Natural killer cell treated with Interleukin-12 subunit alpha and Interleukin-12 subunit beta and Interleukin-15 and Interleukin-18, amount 100 ng/mL, for 72 hours (primary cell): ENCODE data around the gene TRIL. TPM values are rescaled to one million over a fixed set of nuclear protein-coding genes. Genes with fewer than 3 reads are reported as not detected.

ENCODE experiments used
- ATAC-seq, 2 donors: fragments of 150-1000 bp; cut with Tn5 transposase in 1 of 2; sonication (Bioruptor Pico), chemical (Tn5 transposase) in 1 of 2; 2 replicates each; pipeline ENCODE4 v1.10.0; 2021
- DNase-seq: peaks from one replicate; pipeline ENCODE4 v3.0.0; 2022; ENCODE audit warnings: low spot score
- H3K27ac Mint-ChIP-seq, 2 donors: 1 replicate in 1 of 2; 2 replicates in 1 of 2; pipeline ENCODE4 v1.8.0; 2022; ENCODE audit warnings: mixed read lengths in 2 of 2, mild to moderate bottlenecking in 1 of 2, moderate library complexity in 1 of 2
- H3K27me3 Mint-ChIP-seq, 2 donors: 1 replicate in 1 of 2; 2 replicates in 1 of 2; pipeline ENCODE4 v1.8.0; 2022; ENCODE audit warnings: mixed read lengths in 2 of 2
- H3K36me3 Mint-ChIP-seq: one replicate; pipeline ENCODE4 v1.8.0; 2022; ENCODE audit warnings: mixed read lengths
- H3K4me1 Mint-ChIP-seq, 2 donors: 1 replicate in 1 of 2; 2 replicates in 1 of 2; pipeline ENCODE4 v1.8.0; 2022; ENCODE audit warnings: low read depth in 2 of 2, mixed read lengths in 2 of 2, mild to moderate bottlenecking in 1 of 2
- H3K4me3 Mint-ChIP-seq: one replicate; pipeline ENCODE4 v1.8.0; 2022; ENCODE audit warnings: mixed read lengths
- H3K9me3 Mint-ChIP-seq: 2 replicates; pipeline ENCODE4 v1.8.0; 2022; ENCODE audit warnings: mixed read lengths
- total RNA-seq, 2 donors: library from RNA; stranded (reverse); gene quantifications; one replicate each; pipeline ENCODE4 v1.2.3, GENCODE V29; 2022

Gene TRIL
- total RNA-seq, 2 donors from 2014 or later: 0.11 TPM; not detected in 1

DNA sequence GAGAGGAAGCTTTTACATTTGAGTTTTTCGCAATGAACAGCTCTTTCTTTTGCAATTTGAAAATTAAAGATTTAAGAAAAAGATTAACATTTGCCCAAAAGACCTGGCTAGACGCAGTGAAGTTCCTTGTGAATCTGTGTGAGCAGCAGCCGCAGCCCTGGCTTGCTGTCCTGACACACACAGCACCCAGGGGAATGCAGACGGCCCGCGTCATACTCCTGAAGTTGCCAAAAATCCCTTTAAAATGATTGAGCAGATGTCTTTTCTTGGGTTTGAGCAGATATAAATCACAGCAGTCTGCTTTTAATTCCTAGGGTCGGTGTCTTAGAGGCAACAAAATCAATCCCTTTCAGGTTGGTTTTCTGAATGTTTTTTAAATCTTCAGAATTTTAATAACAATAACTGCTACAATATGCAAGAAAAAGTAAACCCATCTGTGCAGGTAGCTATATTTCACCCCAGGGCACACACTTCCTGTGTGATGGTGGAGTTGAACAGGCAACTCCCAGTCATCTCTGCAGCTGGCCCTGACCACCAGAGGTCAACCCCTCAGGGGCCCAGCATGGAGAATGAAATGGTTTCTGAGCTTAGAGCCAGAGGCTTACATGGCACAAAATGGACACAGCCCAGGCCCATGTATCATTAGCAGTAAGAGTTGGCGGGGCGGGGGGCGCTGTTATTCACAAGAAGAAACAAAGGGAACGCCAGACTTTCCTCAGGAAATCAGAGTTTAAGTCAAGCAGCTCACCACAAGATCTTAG lies 32.2 kb upstream of the TRIL start:
- H3K9me3 Mint-ChIP-seq: no peaks in the 10 kb centered on the region
- H3K36me3 Mint-ChIP-seq: no peaks in the 10 kb centered on the region
- H3K4me3 Mint-ChIP-seq: no peak overlapping the region
- DNase-seq: no peak
- no peak for ATAC-seq
- peaks cover 16 to 26% of the 10 kb centered on the region in 2 donors for H3K27me3 Mint-ChIP-seq
- no peak overlapping the region for H3K27ac Mint-ChIP-seq
- H3K4me1 Mint-ChIP-seq: peaks cover 10 to 11% of the 10 kb centered on the region in 2 donors

DNA sequence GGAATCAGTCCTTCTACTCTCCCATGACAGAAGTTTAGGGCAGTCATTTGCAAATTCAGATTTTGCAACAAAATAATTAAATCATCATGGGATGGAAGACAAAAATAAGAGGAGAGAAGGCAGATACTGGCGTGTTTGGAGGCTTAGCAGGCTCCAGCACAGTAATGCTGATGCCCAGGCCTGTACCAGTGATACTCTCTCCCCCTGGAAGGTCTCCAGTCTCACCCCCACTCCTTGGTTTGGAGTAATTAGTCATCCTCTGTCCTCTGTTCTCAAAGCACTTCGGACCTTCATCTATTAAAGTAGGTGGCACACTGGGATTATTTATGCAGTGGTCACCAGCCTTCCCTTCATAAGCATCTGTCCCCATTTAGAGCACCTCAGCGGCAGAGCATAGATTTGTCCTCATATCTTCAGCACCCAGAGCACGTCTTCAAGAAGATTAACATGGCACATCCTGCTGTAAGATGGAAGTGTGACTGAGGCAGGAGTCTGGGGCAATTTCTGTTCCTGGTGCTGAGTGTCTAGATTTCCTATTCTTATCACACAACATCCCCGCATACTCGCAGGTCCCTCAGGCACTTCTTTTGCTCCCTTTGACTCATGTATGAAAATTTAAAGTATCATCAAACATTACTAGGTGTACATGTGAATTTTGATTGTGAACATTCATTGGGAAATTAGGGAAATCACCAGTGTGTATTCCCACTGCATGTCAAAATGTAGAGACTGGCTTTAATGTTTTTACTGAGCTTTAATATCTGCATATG lies 31.3 kb upstream of the TRIL start:
- no peak for DNase-seq
- H3K4me1 Mint-ChIP-seq: peaks cover 10 to 11% of the 10 kb centered on the region in 2 donors
- H3K27ac Mint-ChIP-seq: no peak overlapping the region
- H3K27me3 Mint-ChIP-seq: peaks cover 14 to 26% of the 10 kb centered on the region in 2 donors
- no peaks in the 10 kb centered on the region for H3K9me3 Mint-ChIP-seq
- no peaks in the 10 kb centered on the region for H3K36me3 Mint-ChIP-seq
- ATAC-seq: no peak
- H3K4me3 Mint-ChIP-seq: no peak overlapping the region

DNA sequence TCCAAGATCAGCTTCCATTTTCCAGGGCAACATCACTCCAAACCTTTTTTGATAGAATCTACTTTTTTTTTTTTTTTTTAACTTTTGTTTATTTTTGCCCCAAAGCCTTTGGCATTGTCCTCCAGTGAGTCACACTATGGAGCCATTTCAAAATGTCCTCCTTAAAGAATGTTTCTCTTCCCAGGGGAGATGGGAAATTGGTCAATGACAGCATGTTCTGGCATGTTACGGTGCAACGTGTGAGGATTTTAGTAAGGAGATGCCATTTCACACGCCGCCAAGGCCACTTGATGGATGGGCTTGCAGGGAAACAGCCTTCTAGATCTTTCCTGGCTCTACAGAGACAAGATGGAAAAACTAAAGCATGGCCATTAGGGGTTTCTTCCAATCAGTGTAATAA lies 30.7 kb upstream of the TRIL start:
- Mint-ChIP-seq H3K27ac (no peak overlapping the region), H3K4me3 (no peak overlapping the region), H3K9me3 (no peaks in the 10 kb centered on the region), H3K4me1 (peaks cover 10 to 11% of the 10 kb centered on the region in 2 donors), H3K27me3 (peaks cover 14 to 26% of the 10 kb centered on the region in 2 donors), H3K36me3 (no peaks in the 10 kb centered on the region)
- ATAC-seq (no peak), DNase-seq (no peak)

DNA sequence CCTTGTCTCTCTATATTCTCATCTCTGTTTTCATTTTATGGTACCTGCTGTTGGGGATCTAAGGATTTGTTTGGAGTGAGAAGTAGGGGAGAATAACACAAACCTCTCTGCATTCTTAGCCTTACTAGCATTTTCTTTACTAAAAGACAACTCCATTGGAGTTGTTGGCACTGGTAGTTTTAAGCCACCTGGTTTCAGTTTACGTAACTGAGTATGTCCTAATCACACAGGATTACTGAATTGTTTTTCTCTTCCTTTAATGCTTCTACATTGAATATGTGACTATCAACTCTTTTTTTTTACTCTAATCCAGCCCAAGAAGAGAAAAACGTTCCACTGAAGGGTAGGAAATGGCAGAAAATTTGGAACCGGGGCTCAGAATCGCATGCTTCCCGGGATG lies 30.0 kb upstream of the TRIL start:
- H3K4me1 Mint-ChIP-seq: peaks cover 10 to 11% of the 10 kb centered on the region in 2 donors
- H3K9me3 Mint-ChIP-seq: no peaks in the 10 kb centered on the region
- ATAC-seq (no peak), DNase-seq (no peak)
- H3K36me3 Mint-ChIP-seq: no peaks in the 10 kb centered on the region
- no peak overlapping the region for H3K4me3 Mint-ChIP-seq
- peaks cover 12 to 26% of the 10 kb centered on the region in 2 donors for H3K27me3 Mint-ChIP-seq
- no peak overlapping the region for H3K27ac Mint-ChIP-seq

DNA sequence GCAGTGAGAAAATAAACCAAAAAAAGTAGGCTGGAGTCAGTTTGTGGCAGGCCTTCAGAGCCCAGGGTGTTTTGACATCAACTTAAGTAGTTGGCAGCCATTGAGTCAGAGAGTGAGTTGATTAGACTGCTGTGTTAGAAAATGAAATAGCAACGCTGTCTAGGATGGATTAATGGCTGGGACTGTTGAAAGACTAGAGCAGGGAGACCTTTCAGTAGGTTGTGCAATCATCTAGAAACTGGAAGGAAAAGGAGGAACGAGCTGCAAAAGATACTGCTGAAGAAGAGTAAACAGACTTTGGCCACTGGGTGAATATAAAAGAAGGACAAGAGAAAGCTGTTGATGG lies 28.6 kb upstream of the TRIL start:
- Mint-ChIP-seq H3K27ac (no peak overlapping the region), H3K27me3 (peaks cover 11 to 26% of the 10 kb centered on the region in 2 donors), H3K9me3 (no peaks in the 10 kb centered on the region), H3K4me3 (no peak overlapping the region), H3K4me1 (peaks cover 10 to 11% of the 10 kb centered on the region in 2 donors), H3K36me3 (no peaks in the 10 kb centered on the region)
- no peak for DNase-seq
- peak in 1 of 2 donors; percentile 67 for ATAC-seq

DNA sequence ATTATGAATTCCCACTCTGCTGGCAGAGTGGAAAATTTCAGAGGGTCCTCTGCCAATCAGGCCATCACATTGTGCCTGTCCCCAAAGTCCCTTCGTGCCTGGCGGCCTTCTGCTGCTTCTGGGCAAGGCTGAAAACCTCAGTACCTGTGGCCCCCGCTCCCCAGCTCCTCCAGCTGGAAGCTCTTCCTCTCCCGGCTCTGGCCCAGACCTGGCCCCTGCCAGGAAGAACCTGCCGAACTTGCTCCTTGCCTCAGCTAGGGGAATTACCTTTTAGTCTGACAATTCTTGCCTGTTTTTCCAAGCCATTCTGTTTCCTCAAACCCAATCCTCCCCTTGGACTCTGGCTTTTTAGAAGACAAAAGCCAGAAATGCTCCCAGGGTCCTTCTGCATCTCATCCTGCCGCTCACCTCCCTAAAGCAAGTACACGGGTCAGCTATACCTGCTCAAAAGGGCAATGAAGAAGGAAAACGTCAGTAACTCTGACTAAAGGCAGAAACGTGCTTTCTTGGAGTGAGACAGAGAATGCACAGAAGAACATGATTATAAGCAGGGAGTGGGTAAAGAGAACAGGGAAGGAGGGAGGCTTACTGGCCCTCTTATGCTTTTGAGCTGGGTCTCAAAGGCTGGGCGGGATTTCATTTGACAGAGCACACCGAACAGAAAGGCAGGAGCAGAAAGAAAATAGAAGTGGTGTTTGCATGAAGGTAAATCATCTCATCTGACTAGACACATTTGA lies 28.1 kb upstream of the TRIL start:
- no peaks in the 10 kb centered on the region for H3K9me3 Mint-ChIP-seq
- H3K27me3 Mint-ChIP-seq: peaks cover 12 to 26% of the 10 kb centered on the region in 2 donors
- peaks cover 10 to 11% of the 10 kb centered on the region in 2 donors for H3K4me1 Mint-ChIP-seq
- ATAC-seq: no peak
- no peak for DNase-seq
- H3K4me3 Mint-ChIP-seq: no peak overlapping the region
- H3K27ac Mint-ChIP-seq: no peak overlapping the region
- no peaks in the 10 kb centered on the region for H3K36me3 Mint-ChIP-seq

DNA sequence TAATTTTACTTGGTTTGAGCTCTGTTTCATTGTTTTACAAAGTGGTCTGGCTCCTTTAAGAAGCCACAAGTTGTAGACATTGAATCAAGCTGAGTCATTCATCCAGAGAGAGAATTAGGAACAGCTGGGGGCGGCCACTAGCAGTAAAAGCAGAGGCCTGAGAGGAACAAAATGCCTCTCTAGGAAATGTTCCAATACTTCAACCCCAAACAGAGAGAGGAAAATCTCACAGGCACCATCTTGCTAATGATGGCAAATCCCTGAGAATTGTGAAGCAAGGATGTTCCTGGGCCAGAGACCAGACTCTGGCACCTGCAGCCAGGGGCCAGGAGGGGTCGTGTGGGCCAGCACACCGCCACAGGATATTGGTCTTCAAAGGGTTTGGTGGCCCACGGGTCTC lies 26.5 kb upstream of the TRIL start:
- DNase-seq (no peak), ATAC-seq (no peak)
- Mint-ChIP-seq H3K27me3 (peaks cover 22 to 28% of the 10 kb centered on the region in 2 donors), H3K4me1 (peaks cover 10 to 11% of the 10 kb centered on the region in 2 donors), H3K27ac (no peak overlapping the region), H3K36me3 (no peaks in the 10 kb centered on the region), H3K9me3 (no peaks in the 10 kb centered on the region), H3K4me3 (no peak overlapping the region)

DNA sequence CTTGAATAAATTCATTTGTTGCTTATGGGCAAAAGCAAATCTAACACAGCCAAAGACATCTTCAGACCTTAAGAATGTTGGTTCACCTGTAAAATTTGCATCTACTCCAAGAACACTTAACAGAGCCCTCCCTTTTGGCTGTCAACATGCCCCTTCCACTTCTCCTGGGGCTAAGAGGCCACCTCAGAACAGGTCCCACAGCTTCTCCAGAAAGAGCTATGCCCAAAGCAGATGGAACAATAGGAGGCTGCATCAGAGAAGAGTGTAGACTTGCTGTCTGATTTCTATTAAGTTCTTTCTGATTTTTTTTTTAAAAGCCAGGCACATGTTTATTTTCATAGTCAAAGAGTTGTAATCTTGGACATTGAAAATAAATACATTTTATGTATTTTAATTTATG lies 26.1 kb upstream of the TRIL start:
- DNase-seq (no peak), ATAC-seq (no peak)
- no peak overlapping the region for H3K27ac Mint-ChIP-seq
- no peaks in the 10 kb centered on the region for H3K36me3 Mint-ChIP-seq
- no peak overlapping the region for H3K4me3 Mint-ChIP-seq
- H3K9me3 Mint-ChIP-seq: no peaks in the 10 kb centered on the region
- H3K27me3 Mint-ChIP-seq: peaks cover 22 to 32% of the 10 kb centered on the region in 2 donors
- H3K4me1 Mint-ChIP-seq: peaks cover 10 to 11% of the 10 kb centered on the region in 2 donors

DNA sequence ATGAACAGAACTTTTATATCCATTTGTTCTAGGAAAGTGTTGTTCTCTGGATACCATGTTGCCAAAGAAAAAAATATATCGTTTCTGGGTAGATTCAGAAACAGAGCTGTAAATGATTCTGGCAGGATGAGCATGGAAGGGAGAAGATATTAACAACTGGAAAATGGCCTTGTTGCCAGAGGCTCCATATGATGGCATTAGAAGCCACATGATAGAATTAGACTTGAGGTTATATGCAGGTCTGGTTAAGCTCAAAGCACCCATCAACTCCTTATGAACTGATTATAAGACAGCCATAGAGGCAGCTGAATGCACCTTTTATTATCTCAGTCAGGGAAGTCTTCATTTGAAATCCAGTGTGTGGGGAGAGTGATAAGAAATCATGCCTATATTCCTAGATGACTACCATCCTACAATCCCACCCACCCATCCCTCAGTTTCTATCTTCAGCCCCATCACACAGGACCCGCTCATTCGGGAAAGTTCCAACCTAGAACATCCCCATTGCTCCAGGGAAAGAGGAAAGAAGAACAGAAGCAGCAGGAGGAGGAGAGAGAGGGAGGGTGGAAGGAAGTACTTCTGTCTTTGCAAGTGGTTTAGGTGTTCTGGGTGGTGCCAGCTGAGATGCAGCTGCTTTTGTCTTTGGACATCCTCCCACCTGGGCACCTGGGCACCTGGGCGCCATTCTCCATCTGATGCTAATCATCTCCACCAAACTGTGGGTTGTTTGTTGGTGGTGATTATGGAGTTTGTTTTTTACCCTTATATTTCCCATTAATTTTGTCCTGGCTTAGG lies 25.5 kb upstream of the TRIL start:
- DNase-seq (no peak), ATAC-seq (no peak)
- no peaks in the 10 kb centered on the region for H3K36me3 Mint-ChIP-seq
- peaks cover 10 to 11% of the 10 kb centered on the region in 2 donors for H3K4me1 Mint-ChIP-seq
- peaks cover 24 to 33% of the 10 kb centered on the region in 2 donors for H3K27me3 Mint-ChIP-seq
- H3K9me3 Mint-ChIP-seq: no peaks in the 10 kb centered on the region
- no peak overlapping the region for H3K27ac Mint-ChIP-seq
- no peak overlapping the region for H3K4me3 Mint-ChIP-seq

DNA sequence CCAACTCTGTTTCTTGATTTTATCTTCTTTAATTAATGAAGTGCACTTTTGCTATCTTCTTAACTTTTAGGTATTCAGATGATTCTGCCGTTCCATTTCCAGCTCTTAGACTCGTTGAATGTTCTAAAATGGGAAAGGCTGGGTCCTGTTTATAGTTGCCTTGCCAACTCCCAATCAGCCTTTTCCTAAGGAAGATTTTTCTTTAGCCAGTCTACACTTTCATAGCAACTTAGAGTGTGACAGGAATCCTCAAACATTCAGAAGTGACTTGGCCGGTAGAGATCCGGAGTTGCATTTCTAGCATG lies 23.0 kb upstream of the TRIL start:
- peaks cover 0 to under 1% of the 10 kb centered on the region in 2 donors for H3K4me1 Mint-ChIP-seq
- no peaks in the 10 kb centered on the region for H3K36me3 Mint-ChIP-seq

DNA sequence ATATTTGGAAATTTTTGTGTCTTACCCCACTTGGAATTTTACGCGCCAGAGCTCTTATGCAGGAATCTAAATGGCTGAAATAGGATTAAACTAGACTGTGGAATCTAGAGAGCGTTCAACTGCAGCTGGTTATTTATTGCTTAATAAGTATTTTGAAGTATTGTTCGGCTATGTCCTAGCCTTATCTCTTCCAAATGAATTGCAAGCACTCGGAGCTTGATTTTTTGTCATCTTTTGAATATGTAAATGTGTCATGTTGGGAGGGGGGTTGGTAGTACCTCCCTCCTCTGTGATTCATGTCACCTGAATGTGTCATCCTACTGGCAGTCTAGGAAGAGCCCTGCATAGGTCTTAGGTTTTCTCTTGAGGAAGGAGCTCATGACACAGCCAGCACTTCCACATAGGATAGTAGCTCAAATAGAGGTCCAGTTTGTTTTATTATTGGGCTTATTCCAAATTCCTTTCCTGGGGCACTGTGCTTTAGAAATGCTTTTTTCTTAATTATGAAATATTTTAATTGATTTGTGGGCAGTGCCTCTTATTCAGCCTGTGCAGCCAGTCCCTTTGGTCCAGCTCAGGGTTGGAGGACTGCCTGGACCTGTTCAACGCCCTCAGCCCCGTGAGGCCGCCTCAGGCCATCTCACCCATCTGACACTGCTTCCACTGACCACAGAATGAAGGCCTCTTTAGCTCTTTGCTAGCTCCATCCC lies 22.5 kb upstream of the TRIL start:
- Mint-ChIP-seq H3K27me3 (peaks cover 8 to 18% of the 10 kb centered on the region in 2 donors), H3K9me3 (no peaks in the 10 kb centered on the region), H3K27ac (no peak overlapping the region), H3K4me3 (no peak overlapping the region), H3K4me1 (no peaks in the 10 kb centered on the region), H3K36me3 (no peaks in the 10 kb centered on the region)
- no peak for DNase-seq
- ATAC-seq: no peak

More for the DNA sequence above, 23.0 kb upstream of the TRIL start:
- H3K27ac Mint-ChIP-seq: no peak overlapping the region
- H3K4me3 Mint-ChIP-seq: no peak overlapping the region
- no peak for DNase-seq
- H3K9me3 Mint-ChIP-seq: no peaks in the 10 kb centered on the region
- ATAC-seq: no peak
- peaks cover 13 to 18% of the 10 kb centered on the region in 2 donors for H3K27me3 Mint-ChIP-seq

DNA sequence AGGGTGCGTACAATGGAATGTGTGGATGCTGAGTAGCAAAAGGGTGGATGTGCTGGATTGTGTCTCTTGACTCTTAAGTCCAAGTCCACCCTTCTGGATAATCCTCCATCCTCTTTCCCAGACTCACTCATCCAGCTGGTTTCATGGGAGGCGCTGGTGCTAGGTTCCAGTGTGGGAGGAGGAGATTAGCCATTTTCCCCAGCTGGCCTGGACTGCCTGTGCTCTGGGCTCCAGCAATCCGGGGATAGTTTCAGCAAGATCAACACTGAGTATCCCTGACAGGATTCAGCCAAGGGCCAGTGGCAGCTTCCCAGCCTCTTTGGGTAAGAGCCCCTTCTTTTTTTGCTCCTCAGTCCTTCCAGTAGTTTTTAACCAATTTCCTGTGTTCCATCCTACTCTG lies 21.6 kb upstream of the TRIL start:
- Mint-ChIP-seq H3K36me3 (no peaks in the 10 kb centered on the region), H3K4me1 (no peaks in the 10 kb centered on the region), H3K4me3 (no peak overlapping the region), H3K27me3 (peaks cover 7 to 20% of the 10 kb centered on the region in 2 donors), H3K9me3 (no peaks in the 10 kb centered on the region), H3K27ac (no peak overlapping the region)
- ATAC-seq: no peak
- no peak for DNase-seq

DNA sequence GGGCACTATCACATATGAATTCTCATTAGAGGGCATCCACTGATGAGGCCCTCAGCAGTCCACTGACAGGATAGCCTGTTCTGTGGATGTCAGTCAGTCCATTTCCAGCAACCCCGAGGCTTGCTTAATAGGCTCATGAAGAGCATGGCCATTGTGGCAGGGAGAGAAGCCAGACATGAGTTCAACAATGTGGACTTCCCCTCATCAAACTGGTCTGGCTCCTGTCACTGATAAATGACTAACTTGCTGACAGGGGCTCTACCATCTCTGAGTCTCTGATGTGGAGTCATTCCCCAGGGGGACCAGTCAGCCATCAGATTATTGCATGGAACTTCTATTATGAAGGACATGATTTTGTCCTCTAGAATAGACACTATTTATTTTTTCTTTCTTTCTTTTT lies 19.8 kb upstream of the TRIL start:
- Mint-ChIP-seq H3K4me1 (no peaks in the 10 kb centered on the region), H3K27ac (no peak overlapping the region), H3K27me3 (peaks cover 18 to 28% of the 10 kb centered on the region in 2 donors), H3K9me3 (peaks cover 10% of the 10 kb centered on the region), H3K36me3 (peaks cover 11% of the 10 kb centered on the region), H3K4me3 (no peak overlapping the region)
- no peak for ATAC-seq
- no peak for DNase-seq
